Fibroblast of skin of scalp (primary cell): ENCODE measurements around the gene NRBF2.

ENCODE experiments used
- DNase-seq: peaks from one replicate; pipeline ENCODE4 v3.0.0-alpha.2; 2013

The NRBF2 gene

GRCh38 chr10:63165249-63165648 lies 32.1 kb downstream of the NRBF2 start:
- no peak for DNase-seq

- peak; percentile 78 for DNase-seq
These were observed 33.7 kb downstream of the NRBF2 start for GRCh38 chr10:63166742-63167258.

- DNase-seq, result no peak
These were observed 35.8 kb downstream of the NRBF2 start for GRCh38 chr10:63168821-63169462.

GRCh38 chr10:63169624-63170023 lies 36.5 kb downstream of the NRBF2 start:
- DNase-seq, result peak; percentile 15

GRCh38 chr10:63171255-63171855 lies 38.2 kb downstream of the NRBF2 start:
- no peak for DNase-seq

GRCh38 chr10:63171926-63172325 lies 38.8 kb downstream of the NRBF2 start:
- DNase-seq, result no peak

- no peak for DNase-seq
These were observed 40.5 kb downstream of the NRBF2 start for GRCh38 chr10:63173468-63174232.

- no peak for DNase-seq
These were observed 42.4 kb downstream of the NRBF2 start for GRCh38 chr10:63175534-63175933.

- no peak for DNase-seq
These were observed 59.7 kb downstream of the NRBF2 start for GRCh38 chr10:63192826-63193225.

GRCh38 chr10:63197344-63198092 lies 64.4 kb downstream of the NRBF2 start:
- DNase-seq, result peak; percentile 93

- DNase-seq, result no peak
These were observed 66.6 kb downstream of the NRBF2 start for GRCh38 chr10:63199716-63200115.

- DNase-seq, result peak; percentile 39
These were observed 67.3 kb downstream of the NRBF2 start for GRCh38 chr10:63200431-63200830.

- DNase-seq, result no peak
These were observed 68.0 kb downstream of the NRBF2 start for GRCh38 chr10:63201118-63201517.
